ENCODE data around the gene CD58.

The CD58 gene

DNA sequence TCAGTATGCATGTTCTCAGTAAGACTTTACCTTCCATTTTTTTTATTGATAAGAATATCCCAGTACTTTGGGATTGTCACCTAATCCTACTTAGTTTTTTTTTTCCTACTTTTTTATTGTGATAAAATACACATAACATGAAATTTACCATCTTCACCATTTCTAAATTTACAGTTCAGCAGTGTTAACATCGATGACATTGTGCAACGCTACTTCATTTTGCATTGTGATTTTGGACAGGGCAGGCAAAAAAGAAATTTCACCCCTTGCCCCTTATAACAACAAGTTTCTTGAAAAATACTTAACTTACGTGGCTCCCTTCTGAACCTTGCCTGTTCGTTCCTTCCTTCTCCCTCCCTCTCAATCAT is 105.4 kb downstream of the CD58 start:
- H3K27me3 ChIP-seq (ENCODE audit: low read length), result no peaks in the 10 kb centered on the region
- no peak for TF ChIP-seq CTCF (IDR thresholded peaks at IDR 0.05; ENCODE audit: insufficient read depth, low read length, poor library complexity, severe bottlenecking)
- H3K9ac ChIP-seq (ENCODE audit: low read length), result no peak overlapping the region
- no peak overlapping the region for H3K4me3 ChIP-seq (ENCODE audit: insufficient read depth, low read length, poor library complexity, severe bottlenecking)
- no peak overlapping the region for H3K27ac ChIP-seq (ENCODE audit: low read depth, low read length)
- H3K4me2 ChIP-seq (ENCODE audit: low read depth, low read length, poor library complexity, severe bottlenecking), result no peak overlapping the region
- no peaks in the 10 kb centered on the region for H3K9me3 ChIP-seq (ENCODE audit: insufficient read depth, low read length)
- no peaks in the 10 kb centered on the region for H3K9me2 ChIP-seq (replicated peaks; ENCODE audit: insufficient read depth, low read length)
- no peak overlapping the region for H2AFZ ChIP-seq (ENCODE audit: low read depth, low read length, severe bottlenecking)
- no peaks in the 10 kb centered on the region for H3K79me2 ChIP-seq (ENCODE audit: insufficient read depth, low read length)
- no peaks in the 10 kb centered on the region for H3K36me3 ChIP-seq (ENCODE audit: low read length)
- no peaks in the 10 kb centered on the region for H3F3A ChIP-seq (ENCODE audit: insufficient read depth)
- H4K20me1 ChIP-seq (ENCODE audit: low read depth, low read length), result no peaks in the 10 kb centered on the region
